HepG2 (cell line): ENCODE data around the gene TEAD3.

ENCODE experiments used
- ATF2 ChIP-seq: sonication (generic); formaldehyde crosslinking; IDR thresholded peaks from 2 replicates; pipeline ENCODE4 v1.4.0; 2020; ENCODE audit warnings: missing genetic modification reagents
- CTCF ChIP-seq: sonication (generic); formaldehyde crosslinking; IDR thresholded peaks from 2 replicates; pipeline ENCODE4 v1.5.0; 2020; ENCODE audit warnings: mild to moderate bottlenecking, missing genetic modification reagents, moderate library complexity
- GMEB2 ChIP-seq: IDR thresholded peaks from 2 replicates; pipeline ENCODE4 v1.6.1; 2016; ENCODE audit warnings: missing biosample characterization, missing genetic modification reagents, low read depth
- POGK ChIP-seq: sonication (generic); formaldehyde crosslinking; conservative IDR thresholded peaks from 2 replicates; pipeline ENCODE4 v1.8.0; 2022; ENCODE audit warnings: mild to moderate bottlenecking, moderate library complexity, missing genetic modification reagents
- SP1 ChIP-seq, 2 experiments: fragments of 450-650 bp in 1 of 2; sonication (generic) in 1 of 2; formaldehyde crosslinking in 1 of 2; IDR thresholded peaks; 2 replicates each; pipeline versions ENCODE4 v1.4.0 to v1.6.1; 2016 to 2020; ENCODE audit warnings: missing genetic modification reagents in 1 of 2
- SRSF1 ChIP-seq: fragments of 200-400 bp; formaldehyde crosslinking; optimal IDR thresholded peaks from 2 replicates; pipeline ENCODE3; 2017; ENCODE audit warnings: mild to moderate bottlenecking, low read depth, low read length, moderate library complexity
- ZBTB14 ChIP-seq: sonication (generic); formaldehyde crosslinking; IDR thresholded peaks from 2 replicates; pipeline ENCODE4 v1.4.0; 2020; ENCODE audit warnings: missing genetic modification reagents
- ZKSCAN1 ChIP-seq: fragments of 150-350 bp; IDR thresholded peaks from 2 replicates; pipeline ENCODE4 v1.6.1; 2014; ENCODE audit warnings: low read length
- ZNF18 ChIP-seq: sonication (generic); formaldehyde crosslinking; IDR thresholded peaks from 2 replicates; pipeline ENCODE4 v1.8.0; 2022; ENCODE audit warnings: mild to moderate bottlenecking, missing genetic modification reagents; ENCODE audit not compliant: insufficient replicate concordance

GRCh38 chr6:35512740-35513139, 15.9 kb upstream of the TEAD3 start, which contains the start of gene TULP1:
- TF ChIP-seq POGK (no peak), ZNF18 (CRISPR knock-in tag) (no peak), GMEB2 (CRISPR knock-in tag) (no peak), SRSF1 (no peak), SP1 (IDR thresholded peaks at IDR 0.05) (no peak), SP1 (CRISPR knock-in tag; IDR thresholded peaks at IDR 0.05) (no peak), ZBTB14 (CRISPR knock-in tag) (no peak), ZKSCAN1 (no peak), CTCF (no peak), ATF2 (CRISPR knock-in tag) (no peak)
